ENCODE measurements around the gene BAZ1A. TPM values are rescaled to one million over a fixed set of nuclear protein-coding genes. Genes with fewer than 3 reads are reported as not detected.

Gene BAZ1A
- total RNA-seq, 6 donors from 2014 or later: 27.6 to 44.3 (median 36.6) TPM

DNA sequence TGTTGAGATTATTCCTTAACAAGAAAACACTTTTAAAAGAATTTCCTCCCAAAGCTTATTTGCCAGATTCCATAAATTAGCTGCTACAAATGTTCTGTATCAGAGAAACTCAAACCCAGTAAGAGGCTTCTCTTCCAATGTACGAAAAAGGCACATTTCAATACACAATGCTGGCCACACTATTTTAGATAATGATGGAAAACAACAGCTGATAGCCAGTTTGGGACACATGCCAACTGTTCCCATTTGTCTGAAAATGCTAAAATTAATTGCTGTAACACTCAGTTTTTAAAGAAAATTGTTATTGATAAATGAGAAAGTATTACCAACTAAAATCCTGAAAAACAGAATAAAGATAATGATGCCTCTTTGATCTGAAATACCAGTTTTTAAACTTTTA, 165.2 kb downstream of the BAZ1A start:
- Histone ChIP-seq H3K27me3 (no peaks in the 10 kb centered on the region), H3K4me3 (no peak overlapping the region), H3K9me3 (no peaks in the 10 kb centered on the region), H3K4me1 (peaks cover 15 to 32% (median 20%) of the 10 kb centered on the region in 4 donors), H3K36me3 (peaks cover 0 to 16% (median 0%) of the 10 kb centered on the region in 4 donors), H3K27ac (no peak overlapping the region)
- ATAC-seq (ENCODE audit: low FRiP score in 2 of 2): no peak
- no peak for TF ChIP-seq POLR2A (IDR thresholded peaks at IDR 0.05)
- no peak for TF ChIP-seq EP300 (IDR thresholded peaks at IDR 0.05)
- TF ChIP-seq POLR2AphosphoS5 (IDR thresholded peaks at IDR 0.05): no peak
- TF ChIP-seq, protein P1, sequence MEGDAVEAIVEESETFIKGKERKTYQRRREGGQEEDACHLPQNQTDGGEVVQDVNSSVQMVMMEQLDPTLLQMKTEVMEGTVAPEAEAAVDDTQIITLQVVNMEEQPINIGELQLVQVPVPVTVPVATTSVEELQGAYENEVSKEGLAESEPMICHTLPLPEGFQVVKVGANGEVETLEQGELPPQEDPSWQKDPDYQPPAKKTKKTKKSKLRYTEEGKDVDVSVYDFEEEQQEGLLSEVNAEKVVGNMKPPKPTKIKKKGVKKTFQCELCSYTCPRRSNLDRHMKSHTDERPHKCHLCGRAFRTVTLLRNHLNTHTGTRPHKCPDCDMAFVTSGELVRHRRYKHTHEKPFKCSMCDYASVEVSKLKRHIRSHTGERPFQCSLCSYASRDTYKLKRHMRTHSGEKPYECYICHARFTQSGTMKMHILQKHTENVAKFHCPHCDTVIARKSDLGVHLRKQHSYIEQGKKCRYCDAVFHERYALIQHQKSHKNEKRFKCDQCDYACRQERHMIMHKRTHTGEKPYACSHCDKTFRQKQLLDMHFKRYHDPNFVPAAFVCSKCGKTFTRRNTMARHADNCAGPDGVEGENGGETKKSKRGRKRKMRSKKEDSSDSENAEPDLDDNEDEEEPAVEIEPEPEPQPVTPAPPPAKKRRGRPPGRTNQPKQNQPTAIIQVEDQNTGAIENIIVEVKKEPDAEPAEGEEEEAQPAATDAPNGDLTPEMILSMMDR (IDR thresholded peaks at IDR 0.05): no peak
- no peak for DNase-seq
- 62 to 71% methylated on average over 1 of the region's 1 CpG for WGBS, 2 donors

GRCh38 chr14:34707722-34708121, 167.4 kb downstream of the BAZ1A start:
- Histone ChIP-seq H3K4me1 (peaks cover 3 to 25% (median 11%) of the 10 kb centered on the region in 4 donors), H3K27me3 (no peaks in the 10 kb centered on the region), H3K27ac (no peak overlapping the region), H3K9me3 (no peaks in the 10 kb centered on the region), H3K36me3 (peaks cover 0 to 13% (median 0%) of the 10 kb centered on the region in 4 donors), H3K4me3 (no peak overlapping the region)
- no peak for DNase-seq
- WGBS, 2 donors: 90 to 97% methylated on average over 3 of the region's 3 CpGs
- no peak for TF ChIP-seq EP300 (IDR thresholded peaks at IDR 0.05)
- TF ChIP-seq, protein P1 (IDR thresholded peaks at IDR 0.05): no peak
- TF ChIP-seq POLR2A (IDR thresholded peaks at IDR 0.05): no peak
- TF ChIP-seq POLR2AphosphoS5 (IDR thresholded peaks at IDR 0.05): no peak
- ATAC-seq (ENCODE audit: low FRiP score in 2 of 2): no peak

Small RNAs within 50 kb of the gene (small RNA-seq; reads per million reads assigned to genes)
- 0 reads per million in 4 donors for gene AL121603.1
- gene RNU7-41P: 0 reads per million in 4 donors

Other genes starting within 250 kb of the BAZ1A start
- 10 to 100 TPM; 23.0 to 60.9 (median 46.8) TPM for gene SNX6, start 245.2 kb downstream of the BAZ1A start, total RNA-seq
- 10 to 100 TPM in 5 of 6 donors, 1 to 10 TPM in 1; 8.4 to 51.6 (median 40.7) TPM for gene CFL2, start 160.8 kb downstream of the BAZ1A start, total RNA-seq
- 10 to 100 TPM; 19.0 to 99.1 (median 45.9) TPM for gene SRP54, start 107.6 kb upstream of the BAZ1A start, total RNA-seq
- gene FAM177A1, start 170.9 kb upstream of the BAZ1A start, total RNA-seq: 100 to 1,000 TPM in 3 of 6 donors, 10 to 100 TPM in 3; 88.5 to 221 (median 116) TPM
- gene PPP2R3C, start 246.6 kb upstream of the BAZ1A start, total RNA-seq: 10 to 100 TPM; 14.6 to 26.2 (median 21.1) TPM
- gene PRORP, start 247.2 kb upstream of the BAZ1A start, total RNA-seq: 10 to 100 TPM; 19.0 to 43.3 (median 30.2) TPM

Measured in upper lobe of left lung (tissue), 6 donors.